WI38 (cell line): ENCODE data around the gene MICAL2.

Source experiments
- H3K4me3 ChIP-seq: 2 replicates; pipeline ENCODE4 v1.5.1; 2011; ENCODE audit warnings: low read depth, mild to moderate bottlenecking, control low read depth, low read length
- CTCF ChIP-seq: IDR thresholded peaks from 2 replicates; pipeline ENCODE4 v1.5.1; 2012; ENCODE audit warnings: low read depth, mild to moderate bottlenecking, control low read depth, low read length

The MICAL2 gene, protein sequence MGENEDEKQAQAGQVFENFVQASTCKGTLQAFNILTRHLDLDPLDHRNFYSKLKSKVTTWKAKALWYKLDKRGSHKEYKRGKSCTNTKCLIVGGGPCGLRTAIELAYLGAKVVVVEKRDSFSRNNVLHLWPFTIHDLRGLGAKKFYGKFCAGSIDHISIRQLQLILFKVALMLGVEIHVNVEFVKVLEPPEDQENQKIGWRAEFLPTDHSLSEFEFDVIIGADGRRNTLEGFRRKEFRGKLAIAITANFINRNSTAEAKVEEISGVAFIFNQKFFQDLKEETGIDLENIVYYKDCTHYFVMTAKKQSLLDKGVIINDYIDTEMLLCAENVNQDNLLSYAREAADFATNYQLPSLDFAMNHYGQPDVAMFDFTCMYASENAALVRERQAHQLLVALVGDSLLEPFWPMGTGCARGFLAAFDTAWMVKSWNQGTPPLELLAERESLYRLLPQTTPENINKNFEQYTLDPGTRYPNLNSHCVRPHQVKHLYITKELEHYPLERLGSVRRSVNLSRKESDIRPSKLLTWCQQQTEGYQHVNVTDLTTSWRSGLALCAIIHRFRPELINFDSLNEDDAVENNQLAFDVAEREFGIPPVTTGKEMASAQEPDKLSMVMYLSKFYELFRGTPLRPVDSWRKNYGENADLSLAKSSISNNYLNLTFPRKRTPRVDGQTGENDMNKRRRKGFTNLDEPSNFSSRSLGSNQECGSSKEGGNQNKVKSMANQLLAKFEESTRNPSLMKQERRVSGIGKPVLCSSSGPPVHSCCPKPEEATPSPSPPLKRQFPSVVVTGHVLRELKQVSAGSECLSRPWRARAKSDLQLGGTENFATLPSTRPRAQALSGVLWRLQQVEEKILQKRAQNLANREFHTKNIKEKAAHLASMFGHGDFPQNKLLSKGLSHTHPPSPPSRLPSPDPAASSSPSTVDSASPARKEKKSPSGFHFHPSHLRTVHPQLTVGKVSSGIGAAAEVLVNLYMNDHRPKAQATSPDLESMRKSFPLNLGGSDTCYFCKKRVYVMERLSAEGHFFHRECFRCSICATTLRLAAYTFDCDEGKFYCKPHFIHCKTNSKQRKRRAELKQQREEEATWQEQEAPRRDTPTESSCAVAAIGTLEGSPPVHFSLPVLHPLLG

GRCh38 chr11:12110201-12110713 is at the start of gene MICAL2:
TSS of gene MICAL2 (plus strand) at chr11:12110590. CDS start at chr11:12162156, 51,566 bp downstream.
- H3K4me3 ChIP-seq: peak within 1 kb of the TSS; percentile 85
- no peak for TF ChIP-seq CTCF

GRCh38 chr11:12061851-12062560 is 48.4 kb upstream of the MICAL2 start:
- H3K4me3 ChIP-seq: no peak overlapping the region
- TF ChIP-seq CTCF: no peak

GRCh38 chr11:12063251-12063650 is 47.1 kb upstream of the MICAL2 start:
- H3K4me3 ChIP-seq: no peak overlapping the region
- TF ChIP-seq CTCF: no peak

- no peak overlapping the region for H3K4me3 ChIP-seq
- no peak for TF ChIP-seq CTCF
These were observed 46.0 kb upstream of the MICAL2 start for GRCh38 chr11:12064136-12064953.

GRCh38 chr11:12064954-12065280 is 45.5 kb upstream of the MICAL2 start:
- TF ChIP-seq CTCF: no peak
- no peak overlapping the region for H3K4me3 ChIP-seq

GRCh38 chr11:12066056-12066798 is 44.2 kb upstream of the MICAL2 start:
- no peak for TF ChIP-seq CTCF
- H3K4me3 ChIP-seq: no peak overlapping the region
